ENCODE measurements around the gene CIDEC.

GRCh38 chr3:9888540-9888939 is 8.5 kb upstream of the CIDEC start:
- TF ChIP-seq CTCF (IDR thresholded peaks at IDR 0.05) = no peak
- no peak for TF ChIP-seq POLR2A (IDR thresholded peaks at IDR 0.05)

Measured in Peyer's patch (tissue), 4 donors.